ENCODE data around the gene TBX2.

GRCh38 chr17:61436273-61436672, 36.6 kb downstream of the TBX2 start:
- TF ChIP-seq CTCF (IDR thresholded peaks at IDR 0.05), result no peak
- TF ChIP-seq EZH2 (IDR thresholded peaks at IDR 0.05), result no peak
